ENCODE results near the gene KIZ. TPM values are rescaled to one million over a fixed set of nuclear protein-coding genes. Genes with fewer than 3 reads are reported as not detected.

KIZ gene
- total and polyA plus RNA-seq, 7 donors: 5.1 to 291 (median 171) TPM

DNA sequence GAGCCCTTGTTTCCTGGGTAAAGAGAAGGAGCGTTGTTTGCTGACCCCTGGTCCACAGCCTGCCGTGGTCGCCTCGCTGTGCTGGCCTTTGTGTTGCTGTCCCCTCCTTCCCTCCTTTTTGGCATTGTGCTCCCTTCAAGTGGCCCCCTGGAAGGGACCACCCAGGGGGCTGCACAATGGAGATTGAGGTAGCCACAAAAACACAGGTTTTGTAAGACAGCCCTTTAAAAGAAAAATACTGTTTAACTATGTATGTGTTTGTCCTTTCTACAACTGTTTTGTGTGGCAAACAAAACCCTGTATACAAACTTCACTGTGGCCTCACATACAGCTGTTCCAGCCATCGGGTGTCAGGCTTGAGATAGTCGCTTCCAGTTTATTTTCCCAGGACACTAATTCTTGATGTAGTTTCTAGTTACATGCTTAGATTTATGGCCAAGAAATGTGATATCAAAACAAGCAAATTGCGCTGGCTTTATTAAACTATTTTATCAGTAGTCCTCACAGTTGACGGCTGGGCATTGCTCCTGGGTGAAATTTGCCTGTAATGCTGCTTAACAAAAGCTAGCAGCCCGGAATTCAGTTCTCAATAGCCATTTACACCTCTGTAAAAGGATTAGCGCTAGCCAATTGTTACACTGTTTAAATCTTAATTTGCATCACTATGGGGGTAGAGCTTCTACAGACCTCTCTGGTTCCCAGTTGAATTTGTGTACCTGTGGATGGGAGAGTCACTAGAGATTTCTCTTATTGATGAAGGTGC lies 64.1 kb downstream of the KIZ start:
- H3K27me3 ChIP-seq: no peaks in the 10 kb centered on the region
- intact Hi-C loops (cut with DNase I): loop anchor here (5.0 to 10.0 kb wide), 3 partner anchors 38 to 715 kb away; partner anchors contain the start of gene KIZ
- 89 to 91% methylated on average over 10 of the region's 10 CpGs for WGBS, 2 donors
- TF ChIP-seq, protein P1, sequence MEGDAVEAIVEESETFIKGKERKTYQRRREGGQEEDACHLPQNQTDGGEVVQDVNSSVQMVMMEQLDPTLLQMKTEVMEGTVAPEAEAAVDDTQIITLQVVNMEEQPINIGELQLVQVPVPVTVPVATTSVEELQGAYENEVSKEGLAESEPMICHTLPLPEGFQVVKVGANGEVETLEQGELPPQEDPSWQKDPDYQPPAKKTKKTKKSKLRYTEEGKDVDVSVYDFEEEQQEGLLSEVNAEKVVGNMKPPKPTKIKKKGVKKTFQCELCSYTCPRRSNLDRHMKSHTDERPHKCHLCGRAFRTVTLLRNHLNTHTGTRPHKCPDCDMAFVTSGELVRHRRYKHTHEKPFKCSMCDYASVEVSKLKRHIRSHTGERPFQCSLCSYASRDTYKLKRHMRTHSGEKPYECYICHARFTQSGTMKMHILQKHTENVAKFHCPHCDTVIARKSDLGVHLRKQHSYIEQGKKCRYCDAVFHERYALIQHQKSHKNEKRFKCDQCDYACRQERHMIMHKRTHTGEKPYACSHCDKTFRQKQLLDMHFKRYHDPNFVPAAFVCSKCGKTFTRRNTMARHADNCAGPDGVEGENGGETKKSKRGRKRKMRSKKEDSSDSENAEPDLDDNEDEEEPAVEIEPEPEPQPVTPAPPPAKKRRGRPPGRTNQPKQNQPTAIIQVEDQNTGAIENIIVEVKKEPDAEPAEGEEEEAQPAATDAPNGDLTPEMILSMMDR (IDR thresholded peaks at IDR 0.05): no peak
- TF ChIP-seq POLR2A (IDR thresholded peaks at IDR 0.05) (no peak), EP300 (IDR thresholded peaks at IDR 0.05) (no peak), POLR2AphosphoS5 (IDR thresholded peaks at IDR 0.05) (no peak)
- peak overlapping the region in 3 of 4 donors; percentile 64 to 72 (median 70) for H3K27ac ChIP-seq
- no peak for DNase-seq
- peaks cover 0 to 24% (median 20%) of the 10 kb centered on the region in 4 donors for H3K4me1 ChIP-seq
- H3K36me3 ChIP-seq: peaks cover 0 to 7% (median 0%) of the 10 kb centered on the region in 4 donors
- no peaks in the 10 kb centered on the region for H3K9me3 ChIP-seq
- H3K4me3 ChIP-seq: no peak overlapping the region

DNA sequence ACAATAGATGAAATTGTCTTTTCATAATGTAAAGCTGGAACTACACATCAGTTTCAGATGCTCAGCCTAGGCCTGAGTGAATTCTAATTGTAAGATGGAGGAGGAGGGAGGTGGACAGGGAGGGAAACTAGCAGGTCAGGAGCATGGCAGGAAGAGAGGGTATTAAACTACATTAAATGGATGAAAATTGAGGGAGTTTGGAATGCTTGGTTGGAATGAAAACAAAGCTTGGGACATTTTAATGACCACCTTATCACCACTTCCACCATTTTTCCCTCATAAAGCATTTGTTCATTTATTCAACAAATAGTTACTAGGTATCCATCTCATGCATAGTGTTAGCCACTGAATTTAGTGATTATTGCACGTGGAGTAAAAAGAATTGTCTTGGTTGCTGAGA lies 65.0 kb downstream of the KIZ start:
- Histone ChIP-seq H3K27me3 (no peaks in the 10 kb centered on the region), H3K4me3 (no peak overlapping the region), H3K4me1 (peaks cover 0 to 23% (median 18%) of the 10 kb centered on the region in 4 donors), H3K36me3 (peaks cover 0 to 7% (median 0%) of the 10 kb centered on the region in 4 donors), H3K27ac (peak overlapping the region in 3 of 4 donors; percentile 64 to 72 (median 70)), H3K9me3 (no peaks in the 10 kb centered on the region)
- no peak for TF ChIP-seq POLR2AphosphoS5 (IDR thresholded peaks at IDR 0.05)
- intact Hi-C loops (cut with DNase I): loop anchor here (5.0 kb wide), 2 partner anchors 39 to 64 kb away; partner anchors contain the start of gene KIZ
- DNase-seq: no peak
- WGBS, 2 donors: 52 to 68% methylated on average over 1 of the region's 1 CpG

DNA sequence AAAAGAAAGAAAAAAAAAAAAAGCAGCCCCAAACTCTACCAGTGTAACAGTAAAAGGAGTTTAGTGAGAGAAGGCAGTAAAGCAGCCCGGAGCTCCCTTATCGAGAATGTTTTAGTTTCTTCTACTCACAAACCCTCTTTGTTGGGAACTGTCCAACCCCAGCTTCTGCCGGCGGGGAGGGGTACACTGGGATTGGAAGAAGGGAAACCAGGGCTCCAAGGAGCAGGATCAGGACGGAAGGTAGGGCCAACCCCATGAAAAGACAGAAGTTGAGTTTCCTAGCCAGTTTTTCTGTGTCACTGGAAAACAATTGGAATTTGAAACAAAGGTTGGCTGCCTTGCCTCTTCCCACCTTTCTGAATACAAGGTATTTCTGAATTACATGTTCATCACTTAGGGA lies 66.0 kb downstream of the KIZ start:
- no peak for DNase-seq
- intact Hi-C loops (cut with DNase I): loop anchor here (5.0 kb wide), 2 partner anchors 40 to 65 kb away; partner anchors contain the start of gene KIZ
- Histone ChIP-seq H3K27ac (peak overlapping the region in 3 of 4 donors; percentile 64 to 72 (median 70)), H3K4me1 (peaks cover 0 to 23% (median 18%) of the 10 kb centered on the region in 4 donors), H3K36me3 (peaks cover 0 to 7% (median 0%) of the 10 kb centered on the region in 4 donors), H3K4me3 (peak overlapping the region in 1 of 4 donors; percentile 19), H3K9me3 (no peaks in the 10 kb centered on the region), H3K27me3 (no peaks in the 10 kb centered on the region)
- 68 to 83% methylated on average over 5 of the region's 5 CpGs for WGBS, 2 donors
- no peak for TF ChIP-seq EP300 (IDR thresholded peaks at IDR 0.05)
- TF ChIP-seq POLR2AphosphoS5 (IDR thresholded peaks at IDR 0.05): peak in 1 of 4 donors; percentile 9

- Histone ChIP-seq H3K36me3 (peaks cover 6 to 15% (median 9%) of the 10 kb centered on the region in 4 donors), H3K4me3 (no peak overlapping the region), H3K9me3 (no peaks in the 10 kb centered on the region), H3K27me3 (no peaks in the 10 kb centered on the region), H3K4me1 (peaks cover 0 to 10% (median 8%) of the 10 kb centered on the region in 4 donors), H3K27ac (peak overlapping the region in 1 of 4 donors; percentile 30)
- no peak for DNase-seq
- intact Hi-C loops (cut with DNase I): loop anchor here (5.0 kb wide), 1 partner anchor 55 kb away; no protein-coding TSS in a partner anchor
- TF ChIP-seq, protein P1 (IDR thresholded peaks at IDR 0.05): no peak
- no peak for TF ChIP-seq POLR2AphosphoS5 (IDR thresholded peaks at IDR 0.05)
- no peak for TF ChIP-seq EP300 (IDR thresholded peaks at IDR 0.05)
- no peak for TF ChIP-seq POLR2A (IDR thresholded peaks at IDR 0.05)
- WGBS, 2 donors: 73 to 80% methylated on average over 2 of the region's 2 CpGs
These were observed 76.4 kb downstream of the KIZ start for GRCh38 chr20:21202259-21202658.

- 91 to 94% methylated on average over 4 of the region's 4 CpGs for WGBS, 2 donors
- Histone ChIP-seq H3K27ac (peak overlapping the region in 1 of 4 donors; percentile 30), H3K9me3 (no peaks in the 10 kb centered on the region), H3K27me3 (no peaks in the 10 kb centered on the region), H3K36me3 (peaks cover 6 to 15% (median 10%) of the 10 kb centered on the region in 4 donors), H3K4me1 (peaks cover 0 to 10% (median 8%) of the 10 kb centered on the region in 4 donors), H3K4me3 (no peak overlapping the region)
- DNase-seq: no peak
- no peak for TF ChIP-seq POLR2AphosphoS5 (IDR thresholded peaks at IDR 0.05)
- intact Hi-C loops (cut with DNase I): loop anchor here (5.0 kb wide), 1 partner anchor 56 kb away; no protein-coding TSS in a partner anchor
These were observed 77.3 kb downstream of the KIZ start for GRCh38 chr20:21203088-21203656.

GRCh38 chr20:21206584-21206983 lies 80.7 kb downstream of the KIZ start:
- Histone ChIP-seq H3K4me3 (no peak overlapping the region), H3K27ac (no peak overlapping the region), H3K4me1 (peaks cover 0 to 10% (median 8%) of the 10 kb centered on the region in 4 donors), H3K9me3 (no peaks in the 10 kb centered on the region), H3K27me3 (no peaks in the 10 kb centered on the region), H3K36me3 (peaks cover 6 to 24% (median 14%) of the 10 kb centered on the region in 4 donors)
- DNase-seq: no peak
- WGBS, 2 donors: 87 to 91% methylated on average over 3 of the region's 3 CpGs
- intact Hi-C loops (cut with DNase I): no loop called here
- TF ChIP-seq POLR2AphosphoS5 (IDR thresholded peaks at IDR 0.05) (no peak), EP300 (IDR thresholded peaks at IDR 0.05) (no peak), POLR2A (IDR thresholded peaks at IDR 0.05) (no peak)
- TF ChIP-seq, protein P1 (IDR thresholded peaks at IDR 0.05): no peak

All from sigmoid colon (tissue), 7 donors.